Measurements from ENCODE around the gene MRPL39. TPM values are rescaled to one million over a fixed set of nuclear protein-coding genes. Genes with fewer than 3 reads are reported as not detected.

The MRPL39 gene
- polyA plus RNA-seq, 1 of the 3 experiments (the other 2 are of a cell fraction) = 26.9 TPM

DNA sequence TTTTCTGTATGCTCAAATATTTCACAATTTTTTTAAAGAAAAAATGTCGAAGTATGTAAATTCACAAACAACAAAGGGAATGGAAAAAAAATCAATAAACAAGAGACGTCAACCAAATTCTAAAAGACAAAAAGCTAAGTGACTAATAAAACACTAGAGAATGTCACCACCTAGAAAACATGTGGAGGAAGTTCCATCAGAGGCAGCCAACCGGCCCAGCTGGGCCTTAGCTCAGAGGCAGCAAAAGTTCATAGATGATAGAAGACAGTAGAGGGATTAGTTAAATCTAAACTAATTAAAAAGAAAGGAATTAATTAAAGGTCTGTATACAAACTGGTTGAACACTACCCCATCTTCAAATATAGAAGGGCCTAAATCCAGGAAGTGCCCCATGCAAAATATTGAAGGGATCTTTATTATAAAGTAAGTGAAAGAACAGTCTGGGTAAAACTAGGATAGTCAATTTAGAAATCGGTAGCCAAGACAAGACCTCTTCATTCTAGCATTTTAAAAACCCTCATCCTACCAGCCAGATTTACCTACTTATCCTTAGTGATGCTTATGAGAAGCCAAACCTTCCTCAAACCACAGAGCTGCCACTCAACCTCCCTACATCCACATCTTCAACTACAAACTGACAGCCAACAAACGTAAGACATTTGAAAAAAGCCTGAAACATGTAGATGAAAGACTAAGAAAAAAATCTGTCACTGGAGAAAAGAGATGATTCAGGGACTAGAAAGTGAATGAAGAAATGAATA lies 23.7 kb downstream of the MRPL39 start:
- Histone ChIP-seq H3K4me3 (ENCODE audit: low read depth in 2 of 2, low read length in 1 of 2) (no peak overlapping the region), H3K27me3 (ENCODE audit: insufficient read depth) (no peaks in the 10 kb centered on the region), H3F3A (replicated peaks; ENCODE audit: insufficient read depth) (peaks cover 6% of the 10 kb centered on the region), H3K36me3 (replicated peaks in 1 of 2; ENCODE audit: control insufficient read depth in 1 of 2, insufficient read depth in 2 of 2, low read length in 1 of 2) (peaks cover 31 to 36% of the 10 kb centered on the region in 2 experiments), H3K79me2 (ENCODE audit: insufficient read depth) (0 out of 2 replicates have a peak, but pooled peaks cover 6% of the 10 kb centered on the region), H3K9ac (no peak overlapping the region), H2AFZ (ENCODE audit: low read depth) (no peak overlapping the region), H4K20me1 (ENCODE audit: insufficient read depth) (no peaks in the 10 kb centered on the region), H3K4me1 (ENCODE audit: control insufficient read depth in 1 of 2, insufficient read depth in 2 of 2, low read depth in 1 of 2, low read length in 1 of 2) (no peaks in the 10 kb centered on the region), H3K27ac (ENCODE audit: low read depth in 2 of 2, low read length in 1 of 2) (no peak overlapping the region), H3K4me2 (no peak overlapping the region), H3K9me3 (no peaks in the 10 kb centered on the region), H3K9me2 (no peaks in the 10 kb centered on the region)
- ChIA-PET POLR2A (no interaction called here), CTCF (interaction anchor here (0.6 to 1.3 kb wide), 2 partner anchors 24 to 82 kb away, joined by 3 read pairs; no protein-coding TSS in a partner anchor)
- no peak for DNase-seq
- TF ChIP-seq SMC3 (IDR thresholded peaks at IDR 0.05; ENCODE audit: low read depth, low read length) = no peak
- no peak for TF ChIP-seq RCOR1 (IDR thresholded peaks at IDR 0.05; ENCODE audit: low read length)
- TF ChIP-seq FOSL2 (IDR thresholded peaks at IDR 0.05; ENCODE audit: borderline replicate concordance, low read depth) = no peak
- WGBS (ENCODE audit: low lambda C conversion rate) = 77% methylated on average over 5 of the region's 5 CpGs

DNA sequence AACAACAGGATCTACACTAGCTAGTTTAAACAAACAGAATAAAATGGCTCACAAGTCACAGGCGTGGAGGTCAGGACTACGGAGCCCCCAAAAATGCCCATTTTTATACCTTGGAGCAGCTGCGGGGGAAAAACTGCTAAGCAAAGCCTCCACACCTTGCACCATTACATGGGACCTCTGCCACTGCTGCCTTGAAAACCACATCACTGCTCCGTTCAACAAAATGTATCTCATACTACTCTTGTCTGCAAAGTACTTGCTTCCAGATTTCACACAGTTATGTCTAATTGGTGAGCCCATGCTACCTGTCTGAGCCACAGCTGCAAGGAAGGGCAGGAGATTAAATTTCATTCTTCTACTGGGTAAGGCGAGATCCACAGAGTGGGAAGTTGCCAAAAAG lies 24.4 kb downstream of the MRPL39 start:
- Histone ChIP-seq H3K27me3 (ENCODE audit: insufficient read depth) (no peaks in the 10 kb centered on the region), H2AFZ (ENCODE audit: low read depth) (no peak overlapping the region), H4K20me1 (ENCODE audit: insufficient read depth) (no peaks in the 10 kb centered on the region), H3K36me3 (replicated peaks in 1 of 2; ENCODE audit: control insufficient read depth in 1 of 2, insufficient read depth in 2 of 2, low read length in 1 of 2) (peaks cover 30 to 33% of the 10 kb centered on the region in 2 experiments), H3K27ac (ENCODE audit: low read depth in 2 of 2, low read length in 1 of 2) (no peak overlapping the region), H3K4me3 (ENCODE audit: low read depth in 2 of 2, low read length in 1 of 2) (no peak overlapping the region), H3K9me3 (no peaks in the 10 kb centered on the region), H3K9me2 (no peaks in the 10 kb centered on the region), H3K9ac (no peak overlapping the region), H3K79me2 (ENCODE audit: insufficient read depth) (0 out of 2 replicates have a peak, but pooled peaks cover 6% of the 10 kb centered on the region), H3F3A (replicated peaks; ENCODE audit: insufficient read depth) (peaks cover 6% of the 10 kb centered on the region), H3K4me2 (no peak overlapping the region), H3K4me1 (ENCODE audit: control insufficient read depth in 1 of 2, insufficient read depth in 2 of 2, low read depth in 1 of 2, low read length in 1 of 2) (peaks cover 0 to 3% of the 10 kb centered on the region in 2 experiments; a peak in 1 of 4 replicates)
- TF ChIP-seq SMC3 (IDR thresholded peaks at IDR 0.05; ENCODE audit: low read depth, low read length) (no peak), CHD2 (IDR thresholded peaks at IDR 0.05; ENCODE audit: low read length, partially characterized antibody) (no peak), FOXJ3 (CRISPR knock-in tag; IDR thresholded peaks at IDR 0.05) (no peak), FOSL2 (IDR thresholded peaks at IDR 0.05; ENCODE audit: borderline replicate concordance, low read depth) (no peak), MEF2A (IDR thresholded peaks at IDR 0.05; ENCODE audit: borderline replicate concordance, low read depth) (no peak), NFIC (IDR thresholded peaks at IDR 0.05; ENCODE audit: borderline replicate concordance) (no peak), RXRA (IDR thresholded peaks at IDR 0.05; ENCODE audit: borderline replicate concordance, low read depth) (no peak), YY1 (IDR thresholded peaks at IDR 0.05; ENCODE audit: low read depth) (no peak), NRF1 (IDR thresholded peaks at IDR 0.05; ENCODE audit: low read depth, low read length) (no peak)
- TF ChIP-seq, protein P1, sequence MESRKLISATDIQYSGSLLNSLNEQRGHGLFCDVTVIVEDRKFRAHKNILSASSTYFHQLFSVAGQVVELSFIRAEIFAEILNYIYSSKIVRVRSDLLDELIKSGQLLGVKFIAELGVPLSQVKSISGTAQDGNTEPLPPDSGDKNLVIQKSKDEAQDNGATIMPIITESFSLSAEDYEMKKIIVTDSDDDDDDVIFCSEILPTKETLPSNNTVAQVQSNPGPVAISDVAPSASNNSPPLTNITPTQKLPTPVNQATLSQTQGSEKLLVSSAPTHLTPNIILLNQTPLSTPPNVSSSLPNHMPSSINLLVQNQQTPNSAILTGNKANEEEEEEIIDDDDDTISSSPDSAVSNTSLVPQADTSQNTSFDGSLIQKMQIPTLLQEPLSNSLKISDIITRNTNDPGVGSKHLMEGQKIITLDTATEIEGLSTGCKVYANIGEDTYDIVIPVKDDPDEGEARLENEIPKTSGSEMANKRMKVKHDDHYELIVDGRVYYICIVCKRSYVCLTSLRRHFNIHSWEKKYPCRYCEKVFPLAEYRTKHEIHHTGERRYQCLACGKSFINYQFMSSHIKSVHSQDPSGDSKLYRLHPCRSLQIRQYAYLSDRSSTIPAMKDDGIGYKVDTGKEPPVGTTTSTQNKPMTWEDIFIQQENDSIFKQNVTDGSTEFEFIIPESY (IDR thresholded peaks at IDR 0.05; ENCODE audit: borderline replicate concordance, low read depth) = no peak
- TF ChIP-seq, protein P2, sequence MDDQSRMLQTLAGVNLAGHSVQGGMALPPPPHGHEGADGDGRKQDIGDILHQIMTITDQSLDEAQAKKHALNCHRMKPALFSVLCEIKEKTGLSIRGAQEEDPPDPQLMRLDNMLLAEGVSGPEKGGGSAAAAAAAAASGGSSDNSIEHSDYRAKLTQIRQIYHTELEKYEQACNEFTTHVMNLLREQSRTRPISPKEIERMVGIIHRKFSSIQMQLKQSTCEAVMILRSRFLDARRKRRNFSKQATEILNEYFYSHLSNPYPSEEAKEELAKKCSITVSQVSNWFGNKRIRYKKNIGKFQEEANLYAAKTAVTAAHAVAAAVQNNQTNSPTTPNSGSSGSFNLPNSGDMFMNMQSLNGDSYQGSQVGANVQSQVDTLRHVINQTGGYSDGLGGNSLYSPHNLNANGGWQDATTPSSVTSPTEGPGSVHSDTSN (IDR thresholded peaks at IDR 0.05) = no peak
- TF ChIP-seq, protein P3, sequence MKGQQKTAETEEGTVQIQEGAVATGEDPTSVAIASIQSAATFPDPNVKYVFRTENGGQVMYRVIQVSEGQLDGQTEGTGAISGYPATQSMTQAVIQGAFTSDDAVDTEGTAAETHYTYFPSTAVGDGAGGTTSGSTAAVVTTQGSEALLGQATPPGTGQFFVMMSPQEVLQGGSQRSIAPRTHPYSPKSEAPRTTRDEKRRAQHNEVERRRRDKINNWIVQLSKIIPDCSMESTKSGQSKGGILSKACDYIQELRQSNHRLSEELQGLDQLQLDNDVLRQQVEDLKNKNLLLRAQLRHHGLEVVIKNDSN (IDR thresholded peaks at IDR 0.05; ENCODE audit: borderline replicate concordance, low read depth) = no peak
- TF ChIP-seq, protein P4, sequence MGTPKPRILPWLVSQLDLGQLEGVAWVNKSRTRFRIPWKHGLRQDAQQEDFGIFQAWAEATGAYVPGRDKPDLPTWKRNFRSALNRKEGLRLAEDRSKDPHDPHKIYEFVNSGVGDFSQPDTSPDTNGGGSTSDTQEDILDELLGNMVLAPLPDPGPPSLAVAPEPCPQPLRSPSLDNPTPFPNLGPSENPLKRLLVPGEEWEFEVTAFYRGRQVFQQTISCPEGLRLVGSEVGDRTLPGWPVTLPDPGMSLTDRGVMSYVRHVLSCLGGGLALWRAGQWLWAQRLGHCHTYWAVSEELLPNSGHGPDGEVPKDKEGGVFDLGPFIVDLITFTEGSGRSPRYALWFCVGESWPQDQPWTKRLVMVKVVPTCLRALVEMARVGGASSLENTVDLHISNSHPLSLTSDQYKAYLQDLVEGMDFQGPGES (IDR thresholded peaks at IDR 0.05; ENCODE audit: low read depth, low read length) = no peak
- TF ChIP-seq, protein P5, sequence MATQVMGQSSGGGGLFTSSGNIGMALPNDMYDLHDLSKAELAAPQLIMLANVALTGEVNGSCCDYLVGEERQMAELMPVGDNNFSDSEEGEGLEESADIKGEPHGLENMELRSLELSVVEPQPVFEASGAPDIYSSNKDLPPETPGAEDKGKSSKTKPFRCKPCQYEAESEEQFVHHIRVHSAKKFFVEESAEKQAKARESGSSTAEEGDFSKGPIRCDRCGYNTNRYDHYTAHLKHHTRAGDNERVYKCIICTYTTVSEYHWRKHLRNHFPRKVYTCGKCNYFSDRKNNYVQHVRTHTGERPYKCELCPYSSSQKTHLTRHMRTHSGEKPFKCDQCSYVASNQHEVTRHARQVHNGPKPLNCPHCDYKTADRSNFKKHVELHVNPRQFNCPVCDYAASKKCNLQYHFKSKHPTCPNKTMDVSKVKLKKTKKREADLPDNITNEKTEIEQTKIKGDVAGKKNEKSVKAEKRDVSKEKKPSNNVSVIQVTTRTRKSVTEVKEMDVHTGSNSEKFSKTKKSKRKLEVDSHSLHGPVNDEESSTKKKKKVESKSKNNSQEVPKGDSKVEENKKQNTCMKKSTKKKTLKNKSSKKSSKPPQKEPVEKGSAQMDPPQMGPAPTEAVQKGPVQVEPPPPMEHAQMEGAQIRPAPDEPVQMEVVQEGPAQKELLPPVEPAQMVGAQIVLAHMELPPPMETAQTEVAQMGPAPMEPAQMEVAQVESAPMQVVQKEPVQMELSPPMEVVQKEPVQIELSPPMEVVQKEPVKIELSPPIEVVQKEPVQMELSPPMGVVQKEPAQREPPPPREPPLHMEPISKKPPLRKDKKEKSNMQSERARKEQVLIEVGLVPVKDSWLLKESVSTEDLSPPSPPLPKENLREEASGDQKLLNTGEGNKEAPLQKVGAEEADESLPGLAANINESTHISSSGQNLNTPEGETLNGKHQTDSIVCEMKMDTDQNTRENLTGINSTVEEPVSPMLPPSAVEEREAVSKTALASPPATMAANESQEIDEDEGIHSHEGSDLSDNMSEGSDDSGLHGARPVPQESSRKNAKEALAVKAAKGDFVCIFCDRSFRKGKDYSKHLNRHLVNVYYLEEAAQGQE (IDR thresholded peaks at IDR 0.05; ENCODE audit: low read depth, low read length) = no peak
- WGBS (ENCODE audit: low lambda C conversion rate) = 96% methylated on average over 5 of the region's 5 CpGs
- ChIA-PET CTCF (interaction anchor here (1.3 kb wide), 1 partner anchor 25 kb away, joined by 3 read pairs; no protein-coding TSS in a partner anchor), POLR2A (no interaction called here)
- no peak for DNase-seq
